AG10803 (cell line): Measurements from ENCODE around the gene ATXN1.
"Not testable (repeated sequence)": the region's sequence is repeated elsewhere in the genome, so short reads cannot be mapped to it uniquely, and the experiment has no call there.

Experiments
- DNase-seq: peaks from one replicate; pipeline ENCODE4 v3.0.0; 2010; ENCODE audit warnings: low read depth
- H3K4me3 ChIP-seq: 2 replicates; pipeline ENCODE4 v1.5.1; 2011; ENCODE audit warnings: mild to moderate bottlenecking, low read length, control low read depth
- CTCF ChIP-seq: conservative IDR thresholded peaks from 2 replicates; pipeline ENCODE4 v1.5.1; 2011; ENCODE audit warnings: mild to moderate bottlenecking, low read length, control low read depth, inconsistent platforms

Gene ATXN1

GRCh38 chr6:16259604-16260003, 501.7 kb downstream of the ATXN1 start:
- DNase-seq, H3K4me3 ChIP-seq: not testable (repeated sequence)

GRCh38 chr6:16258709-16259075, 502.6 kb downstream of the ATXN1 start:
- DNase-seq = no peak
- no peak overlapping the region for H3K4me3 ChIP-seq
- TF ChIP-seq CTCF = no peak

- TF ChIP-seq CTCF = no peak
- no peak overlapping the region for H3K4me3 ChIP-seq
- no peak for DNase-seq
These were observed 503.1 kb downstream of the ATXN1 start for GRCh38 chr6:16257999-16258708.

GRCh38 chr6:16256781-16257180, 504.5 kb downstream of the ATXN1 start:
- no peak for DNase-seq
- no peak for TF ChIP-seq CTCF
- no peak overlapping the region for H3K4me3 ChIP-seq

GRCh38 chr6:16254535-16254934, 506.7 kb downstream of the ATXN1 start:
- no peak overlapping the region for H3K4me3 ChIP-seq
- no peak for TF ChIP-seq CTCF
- DNase-seq = no peak

- no peak overlapping the region for H3K4me3 ChIP-seq
- TF ChIP-seq CTCF = no peak
- DNase-seq = no peak
These were observed 507.7 kb downstream of the ATXN1 start for GRCh38 chr6:16253399-16254144.

GRCh38 chr6:16252686-16253299, 508.5 kb downstream of the ATXN1 start:
- H3K4me3 ChIP-seq = no peak overlapping the region
- TF ChIP-seq CTCF = no peak
- no peak for DNase-seq
